Ovary (tissue), 3 donors: ENCODE results near the gene SEMA4C.

Experiments
- EP300 ChIP-seq: sonication (generic); formaldehyde crosslinking; IDR thresholded peaks from one replicate; pipeline ENCODE4 v1.6.1; 2017; ENCODE audit warnings: antibody characterized with exemption
- POLR2A ChIP-seq: fragments of 450-650 bp; IDR thresholded peaks from one replicate; pipeline ENCODE4 v1.6.1; 2017; ENCODE audit warnings: antibody characterized with exemption, mild to moderate bottlenecking, moderate library complexity
- TF ChIP-seq, protein P1 (sequence below), 3 donors: fragments of 450-650 bp in 2 of 3; fragments of 200-600 bp in 1 of 3; IDR thresholded peaks; one replicate each; pipeline versions ENCODE4 v1.5.1 to v1.8.0; 2016 to 2022; ENCODE audit warnings: antibody characterized with exemption in 3 of 3, mild to moderate bottlenecking in 1 of 3
- donor health status: DM: no; HTN: no; CAD: no.

DNA sequence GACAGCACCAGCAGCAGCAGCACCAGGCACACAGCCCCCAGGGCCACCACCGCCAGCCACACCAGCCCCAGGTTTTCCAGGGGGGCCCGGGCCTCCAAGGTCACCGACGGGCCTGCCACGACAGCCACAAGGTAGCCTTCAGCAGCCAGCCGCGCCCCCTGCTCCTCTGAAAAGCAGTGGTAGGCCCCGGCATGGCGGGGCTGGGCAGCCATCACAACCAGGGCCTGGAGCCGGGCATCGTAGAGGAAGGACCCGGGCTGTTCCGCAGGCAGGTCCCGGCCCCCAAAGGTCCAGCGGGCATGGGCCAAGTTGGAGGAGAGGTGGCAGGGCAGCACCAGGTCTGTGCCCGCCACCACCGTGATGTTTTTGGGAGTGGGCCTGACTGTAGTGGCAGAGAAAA, 8.8 kb downstream of the SEMA4C start:
- TF ChIP-seq, protein P1, sequence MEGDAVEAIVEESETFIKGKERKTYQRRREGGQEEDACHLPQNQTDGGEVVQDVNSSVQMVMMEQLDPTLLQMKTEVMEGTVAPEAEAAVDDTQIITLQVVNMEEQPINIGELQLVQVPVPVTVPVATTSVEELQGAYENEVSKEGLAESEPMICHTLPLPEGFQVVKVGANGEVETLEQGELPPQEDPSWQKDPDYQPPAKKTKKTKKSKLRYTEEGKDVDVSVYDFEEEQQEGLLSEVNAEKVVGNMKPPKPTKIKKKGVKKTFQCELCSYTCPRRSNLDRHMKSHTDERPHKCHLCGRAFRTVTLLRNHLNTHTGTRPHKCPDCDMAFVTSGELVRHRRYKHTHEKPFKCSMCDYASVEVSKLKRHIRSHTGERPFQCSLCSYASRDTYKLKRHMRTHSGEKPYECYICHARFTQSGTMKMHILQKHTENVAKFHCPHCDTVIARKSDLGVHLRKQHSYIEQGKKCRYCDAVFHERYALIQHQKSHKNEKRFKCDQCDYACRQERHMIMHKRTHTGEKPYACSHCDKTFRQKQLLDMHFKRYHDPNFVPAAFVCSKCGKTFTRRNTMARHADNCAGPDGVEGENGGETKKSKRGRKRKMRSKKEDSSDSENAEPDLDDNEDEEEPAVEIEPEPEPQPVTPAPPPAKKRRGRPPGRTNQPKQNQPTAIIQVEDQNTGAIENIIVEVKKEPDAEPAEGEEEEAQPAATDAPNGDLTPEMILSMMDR (IDR thresholded peaks at IDR 0.05) = no peak
- TF ChIP-seq EP300 (no peak), POLR2A (no peak)
